Stimulated activated naive CD4-positive, alpha-beta T cell (primary cell): Measurements from ENCODE around the gene MRPL46.
"Not testable (repeated sequence)": the region's sequence is repeated elsewhere in the genome, so short reads cannot be mapped to it uniquely, and the experiment has no call there.

Experiments
- DNase-seq, 6 experiments: peaks; one replicate each; lab custom pipeline; 2025; lab: John Stamatoyannopoulos, UW

Gene MRPL46

DNA sequence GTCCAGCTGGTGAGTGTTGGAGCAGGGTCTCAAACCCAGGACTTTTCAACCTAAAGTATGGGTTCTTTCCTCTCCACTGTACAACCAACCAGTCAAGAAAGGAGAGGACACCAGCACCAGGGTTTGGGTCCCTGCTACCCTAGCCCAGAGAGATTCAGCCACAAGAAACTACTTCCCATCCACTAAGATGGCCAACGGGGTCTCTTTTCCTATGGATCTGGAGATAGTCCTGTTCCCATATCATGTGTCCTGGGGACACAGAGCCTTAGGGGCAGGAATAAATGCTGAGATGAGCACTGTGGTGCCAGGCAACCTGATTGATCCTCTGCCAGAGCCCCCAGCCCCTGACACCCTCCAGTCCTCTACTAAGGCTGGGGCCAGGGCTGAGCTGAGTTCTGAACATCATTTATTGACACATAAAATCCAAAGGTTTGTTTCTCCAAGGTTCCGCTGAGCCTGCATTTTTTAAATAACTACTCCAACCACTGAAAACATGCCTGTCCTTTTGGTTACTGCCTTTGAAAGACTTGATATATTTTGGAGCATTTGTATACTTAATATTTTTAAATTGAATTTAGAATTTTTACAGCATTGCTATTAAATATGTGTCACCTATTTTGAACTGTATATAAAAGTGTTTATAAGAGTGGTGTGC lies 26.0 kb downstream of the MRPL46 start:
- no peak for DNase-seq

- DNase-seq: no peak
Observed at GRCh38 chr15:88440021-88440420, 27.2 kb downstream of the MRPL46 start.

DNA sequence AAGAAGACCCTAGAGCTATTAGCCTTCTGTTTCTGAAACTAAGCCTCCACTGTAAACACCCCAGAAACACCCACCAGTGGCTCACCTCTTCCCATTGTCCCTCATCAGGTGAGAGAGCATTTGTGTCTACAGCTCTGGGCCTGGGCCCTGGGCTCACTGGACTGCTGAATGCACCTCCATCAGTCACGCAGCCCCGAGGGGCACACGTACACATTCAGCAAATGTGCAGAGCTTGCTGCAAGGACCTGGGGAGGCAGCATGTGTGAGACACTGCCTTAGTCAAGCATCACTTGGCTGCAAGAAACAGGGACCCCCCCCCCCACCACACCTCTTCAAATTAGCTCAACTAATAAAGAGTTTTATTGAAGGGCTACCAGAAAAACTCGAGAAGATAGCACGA lies 29.0 kb downstream of the MRPL46 start:
- no peak for DNase-seq

DNA sequence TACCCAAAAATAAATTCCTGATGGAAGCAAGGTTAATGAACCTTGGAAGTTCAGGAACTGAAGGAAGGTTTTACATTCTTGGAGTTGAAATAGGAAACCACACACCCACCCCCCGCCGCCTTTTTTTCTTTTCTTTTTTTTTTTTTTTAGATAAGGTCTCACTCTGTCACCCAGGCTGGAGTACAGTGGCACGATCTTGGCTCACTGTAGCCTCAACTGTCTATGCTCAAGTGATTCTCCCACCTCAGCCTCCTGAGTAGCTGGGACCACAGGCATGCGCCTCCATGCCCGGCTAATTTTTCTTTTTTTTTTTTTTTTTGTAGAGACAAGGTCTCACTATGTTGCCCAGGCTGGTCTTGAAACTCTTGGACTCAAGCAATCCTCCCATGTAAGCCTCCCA lies 33.1 kb downstream of the MRPL46 start:
- not testable (repeated sequence) for DNase-seq

DNA sequence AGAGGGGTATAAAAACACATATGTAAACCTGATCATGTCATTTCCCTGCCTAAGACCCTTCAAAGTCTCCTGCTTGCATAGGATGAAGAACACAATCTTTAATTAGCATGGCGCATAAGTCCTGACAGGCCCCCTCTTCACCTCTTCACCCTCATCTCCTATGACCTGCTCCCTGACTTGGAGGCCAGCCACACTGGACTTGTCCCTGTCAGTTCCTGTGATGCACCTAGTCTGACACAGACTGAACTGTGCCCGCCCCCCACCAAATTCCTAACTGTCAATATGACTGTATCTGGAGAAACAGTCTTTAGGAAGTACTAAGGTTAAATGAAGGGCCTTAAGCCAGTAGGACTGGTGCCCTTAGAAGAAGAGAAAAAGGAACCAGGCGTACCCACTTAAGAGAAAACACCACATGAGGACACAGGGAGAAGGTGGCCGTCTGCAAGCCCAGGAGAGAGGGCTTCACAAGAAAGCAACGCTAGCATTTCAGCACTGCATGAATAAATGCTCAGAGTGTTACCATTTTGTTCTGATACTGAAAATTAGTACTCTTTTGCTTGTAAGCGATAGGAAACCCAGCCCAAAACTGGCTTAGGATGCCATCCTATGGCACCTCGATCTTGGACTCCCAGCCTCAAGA lies 34.0 kb downstream of the MRPL46 start:
- no peak for DNase-seq

- no peak for DNase-seq
Observed at GRCh38 chr15:88431441-88431840, 35.7 kb downstream of the MRPL46 start.

DNA sequence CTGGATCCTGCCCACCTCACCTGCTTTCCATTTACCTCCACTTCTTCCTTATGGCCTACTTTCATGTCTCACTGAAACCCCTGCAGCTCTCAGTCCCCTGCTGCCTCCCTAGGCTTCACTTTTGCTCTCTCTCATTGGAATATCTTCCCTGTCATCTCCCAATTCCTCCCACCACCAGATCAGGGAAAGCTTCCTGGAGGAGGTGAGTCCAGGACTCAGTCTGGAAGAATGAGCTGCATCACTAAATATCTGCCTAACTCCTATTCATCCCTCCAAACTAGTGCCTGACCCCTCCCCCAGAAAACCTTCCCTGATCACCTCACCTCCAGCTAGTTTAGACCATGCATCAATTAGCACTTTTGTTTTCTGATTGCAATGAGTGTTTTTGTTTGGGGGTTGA lies 37.1 kb downstream of the MRPL46 start:
- DNase-seq: no peak

DNA sequence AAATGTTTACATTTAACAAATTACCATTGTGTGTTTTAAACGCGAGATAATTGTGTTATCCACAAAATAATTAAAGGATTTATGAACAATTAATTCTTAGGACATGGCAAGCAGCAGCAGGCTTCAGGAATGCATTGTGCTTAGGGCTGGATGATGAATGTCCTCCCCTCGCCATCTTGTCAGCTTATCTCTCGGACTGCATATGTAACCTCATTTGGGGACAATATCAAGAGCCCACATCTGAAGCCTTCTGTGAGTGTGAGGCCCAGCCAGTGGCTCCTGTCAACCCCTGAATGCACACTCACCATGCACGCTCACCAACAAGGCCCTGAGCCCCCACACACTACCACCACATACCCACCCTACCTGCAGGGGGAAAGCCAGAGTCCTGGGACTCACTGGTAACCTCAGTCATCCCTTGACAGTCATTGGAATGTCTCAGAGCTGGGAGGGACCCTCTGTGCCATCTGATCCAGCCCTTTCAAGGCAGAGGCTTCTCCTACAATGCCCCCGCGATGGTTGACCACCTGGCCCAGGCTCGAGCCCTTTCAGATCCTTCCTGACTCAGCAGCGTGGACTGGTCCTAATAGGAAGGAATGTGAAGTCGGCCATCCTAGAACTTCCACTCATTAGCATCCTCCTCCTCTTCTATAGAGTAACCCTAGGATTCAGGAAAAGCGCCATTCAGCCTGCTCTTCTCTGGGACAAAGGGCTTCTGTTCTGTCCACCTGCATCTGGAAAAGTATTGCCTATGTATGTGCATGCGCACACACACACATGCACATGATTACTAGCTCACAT lies 38.2 kb downstream of the MRPL46 start:
- no peak for DNase-seq

DNA sequence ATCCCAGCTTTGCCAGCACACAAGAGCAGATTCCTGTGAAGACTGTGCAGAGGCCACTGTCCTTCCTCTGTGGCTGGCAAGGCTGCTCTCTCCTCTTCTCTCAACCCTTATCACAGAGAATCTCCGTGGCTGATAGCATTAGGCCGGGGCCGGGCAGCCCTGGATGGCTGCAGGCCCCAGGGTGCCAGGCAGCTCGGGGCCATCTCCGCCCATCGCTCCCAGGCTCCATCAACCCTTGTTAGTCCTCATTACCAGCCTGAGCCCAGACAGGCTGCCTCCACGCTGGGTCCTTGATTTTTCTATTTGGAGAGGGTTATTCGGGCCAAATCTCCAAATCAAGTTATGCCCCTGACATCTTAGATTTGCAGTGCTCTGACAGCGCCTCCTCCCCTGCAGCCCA lies 39.1 kb downstream of the MRPL46 start:
- no peak for DNase-seq

GRCh38 chr15:88426304-88426703 lies 40.9 kb downstream of the MRPL46 start:
- DNase-seq: no peak

DNA sequence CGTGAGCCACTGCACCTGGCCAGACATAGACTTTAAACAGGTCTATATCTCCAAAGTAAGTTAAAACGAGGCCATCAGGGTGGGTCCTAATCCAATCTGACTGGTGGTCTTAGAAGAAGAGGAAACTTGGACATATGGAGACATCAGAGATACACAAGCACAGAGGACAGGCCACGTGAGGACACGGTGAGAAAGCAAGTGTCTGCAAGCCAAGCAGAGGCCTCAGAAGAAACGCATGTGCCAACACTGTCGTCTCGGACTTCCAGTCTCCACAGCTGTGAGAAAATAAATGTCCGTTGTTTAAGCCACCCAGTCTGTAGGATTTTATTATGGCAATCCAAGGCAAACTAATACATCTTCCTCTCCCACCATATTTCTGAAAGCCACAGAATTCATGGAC lies 43.9 kb downstream of the MRPL46 start:
- DNase-seq: no peak

- DNase-seq: no peak
Observed at GRCh38 chr15:88419830-88420229, 47.4 kb downstream of the MRPL46 start.
